Body of pancreas (tissue), 4 donors: ENCODE data around the gene ZNF592.

ENCODE experiments used
- POLR2A ChIP-seq, 3 donors: fragments of 450-650 bp; IDR thresholded peaks; one replicate each; pipeline ENCODE4 v1.6.1; 2016; ENCODE audit warnings: antibody characterized with exemption in 3 of 3, mild to moderate bottlenecking in 2 of 3
- TF ChIP-seq, protein P1 (sequence below), 7 experiments: fragments of 450-650 bp in 4 of 7; fragments of 200-600 bp in 3 of 7; sonication (generic) in 3 of 7; IDR thresholded peaks; one replicate each; pipeline ENCODE4 v1.5.1; 2016 to 2019; ENCODE audit warnings: antibody characterized with exemption in 7 of 7

DNA sequence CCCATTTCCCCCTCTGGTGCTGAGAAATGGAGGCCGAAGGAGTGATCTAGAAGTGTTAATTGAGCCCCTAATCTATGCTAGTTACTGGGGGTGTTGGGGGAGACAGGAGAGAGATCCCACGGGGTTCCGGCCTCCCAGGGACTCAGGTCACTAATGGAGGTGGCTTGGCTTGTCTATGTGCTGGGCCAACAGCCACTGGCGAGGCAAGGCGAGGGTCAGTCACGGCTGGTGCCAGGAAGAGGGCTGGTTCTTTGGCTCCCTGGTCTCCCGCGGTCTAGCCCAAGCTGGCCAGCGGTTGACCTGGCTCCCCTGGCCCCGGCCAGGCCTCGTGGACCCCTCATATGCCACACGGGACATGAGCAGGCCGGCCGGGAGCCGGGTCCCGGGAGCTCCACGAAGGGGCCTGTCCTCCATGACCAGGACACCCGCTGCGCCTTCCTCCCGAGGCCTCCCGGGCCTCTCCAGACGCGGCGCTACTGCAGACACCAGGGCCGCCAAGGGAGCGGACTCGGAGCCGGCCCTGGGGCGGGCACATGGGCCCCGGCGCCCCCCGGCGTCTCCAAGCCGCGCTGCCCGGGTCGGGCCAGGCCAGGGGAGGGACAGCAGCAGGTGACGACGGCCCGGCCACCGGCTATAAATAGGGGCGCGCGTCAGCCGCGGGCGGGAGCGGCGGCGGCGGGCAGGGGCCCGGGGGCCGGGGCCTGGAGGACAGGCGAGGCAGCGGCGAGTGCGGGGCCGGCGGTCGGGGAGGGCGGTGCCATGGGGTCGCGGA is 68.5 kb downstream of the ZNF592 start, which contains the start of gene ALPK3:
- TF ChIP-seq, protein P1, sequence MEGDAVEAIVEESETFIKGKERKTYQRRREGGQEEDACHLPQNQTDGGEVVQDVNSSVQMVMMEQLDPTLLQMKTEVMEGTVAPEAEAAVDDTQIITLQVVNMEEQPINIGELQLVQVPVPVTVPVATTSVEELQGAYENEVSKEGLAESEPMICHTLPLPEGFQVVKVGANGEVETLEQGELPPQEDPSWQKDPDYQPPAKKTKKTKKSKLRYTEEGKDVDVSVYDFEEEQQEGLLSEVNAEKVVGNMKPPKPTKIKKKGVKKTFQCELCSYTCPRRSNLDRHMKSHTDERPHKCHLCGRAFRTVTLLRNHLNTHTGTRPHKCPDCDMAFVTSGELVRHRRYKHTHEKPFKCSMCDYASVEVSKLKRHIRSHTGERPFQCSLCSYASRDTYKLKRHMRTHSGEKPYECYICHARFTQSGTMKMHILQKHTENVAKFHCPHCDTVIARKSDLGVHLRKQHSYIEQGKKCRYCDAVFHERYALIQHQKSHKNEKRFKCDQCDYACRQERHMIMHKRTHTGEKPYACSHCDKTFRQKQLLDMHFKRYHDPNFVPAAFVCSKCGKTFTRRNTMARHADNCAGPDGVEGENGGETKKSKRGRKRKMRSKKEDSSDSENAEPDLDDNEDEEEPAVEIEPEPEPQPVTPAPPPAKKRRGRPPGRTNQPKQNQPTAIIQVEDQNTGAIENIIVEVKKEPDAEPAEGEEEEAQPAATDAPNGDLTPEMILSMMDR (IDR thresholded peaks at IDR 0.05) = peak in 2 of 7 experiments; percentile 10 to 53
- TF ChIP-seq POLR2A (IDR thresholded peaks at IDR 0.05) = peak in 1 of 3 donors; percentile 26
